HepG2 (cell line): Measurements from ENCODE around the gene PTPN18. TPM values are rescaled to one million over a fixed set of nuclear protein-coding genes. Genes with fewer than 3 reads are reported as not detected.

ENCODE experiments used
- ATF4 ChIP-seq, 2 experiments: fragments of 450-650 bp in 1 of 2; sonication (generic) in 1 of 2; formaldehyde crosslinking; IDR thresholded peaks; 2 replicates each; pipeline versions ENCODE4 v1.5.0 to v1.8.0; 2020 to 2022; ENCODE audit warnings: mild to moderate bottlenecking in 1 of 2, missing genetic modification reagents in 1 of 2
- ATM ChIP-seq: fragments of 450-650 bp; IDR thresholded peaks from 2 replicates; pipeline ENCODE4 v1.7.1; 2017; ENCODE audit warnings: mild to moderate bottlenecking, borderline replicate concordance
- ETV5 ChIP-seq: IDR thresholded peaks from 2 replicates; pipeline ENCODE4 v1.6.1; 2018; ENCODE audit warnings: missing biosample characterization, missing genetic modification reagents, inconsistent platforms, borderline replicate concordance
- ETV6 ChIP-seq: sonication (generic); formaldehyde crosslinking; conservative IDR thresholded peaks from 2 replicates; pipeline ENCODE4 v1.4.0; 2020; ENCODE audit warnings: missing genetic modification reagents
- KDM5B ChIP-seq: sonication (generic); formaldehyde crosslinking; IDR thresholded peaks from 2 replicates; pipeline ENCODE4 v1.4.0; 2020; ENCODE audit warnings: missing genetic modification reagents, mild to moderate bottlenecking, borderline replicate concordance
- MEIS1 ChIP-seq: sonication (generic); formaldehyde crosslinking; IDR thresholded peaks from 2 replicates; pipeline ENCODE4 v1.9.0; 2021; ENCODE audit warnings: mild to moderate bottlenecking, missing genetic modification reagents, moderate library complexity, borderline replicate concordance
- NCOA2 ChIP-seq: sonication (generic); formaldehyde crosslinking; IDR thresholded peaks from 2 replicates; pipeline ENCODE4 v1.8.0; 2022; ENCODE audit warnings: inconsistent platforms
- PPARG ChIP-seq: conservative IDR thresholded peaks from 2 replicates; pipeline ENCODE4 v1.6.1; 2016; ENCODE audit warnings: missing biosample characterization, missing genetic modification reagents
- SMAD3 ChIP-seq: sonication (generic); formaldehyde crosslinking; IDR thresholded peaks from 2 replicates; pipeline ENCODE4 v1.4.0; 2020; ENCODE audit warnings: missing genetic modification reagents
- SP140L ChIP-seq: sonication (generic); formaldehyde crosslinking; IDR thresholded peaks from 2 replicates; pipeline ENCODE4 v1.4.0; 2020; ENCODE audit warnings: missing genetic modification reagents, borderline replicate concordance
- ZBTB39 ChIP-seq: sonication (generic); formaldehyde crosslinking; IDR thresholded peaks from 2 replicates; pipeline ENCODE4 v1.5.0; 2020; ENCODE audit warnings: missing genetic modification reagents
- ZBTB40 ChIP-seq, 2 experiments: fragments of 450-650 bp in 1 of 2; sonication (generic) in 1 of 2; formaldehyde crosslinking in 1 of 2; IDR thresholded peaks; 2 replicates each; pipeline versions ENCODE4 v1.6.1 to v1.8.0; 2016 to 2022; ENCODE audit warnings: antibody characterized with exemption in 1 of 2, mild to moderate bottlenecking in 1 of 2, missing genetic modification reagents in 1 of 2
- ZFP37 ChIP-seq: sonication (generic); formaldehyde crosslinking; IDR thresholded peaks from 2 replicates; pipeline ENCODE4 v1.4.0; 2020; ENCODE audit warnings: missing genetic modification reagents, borderline replicate concordance
- ZNF18 ChIP-seq: sonication (generic); formaldehyde crosslinking; IDR thresholded peaks from 2 replicates; pipeline ENCODE4 v1.8.0; 2022; ENCODE audit warnings: mild to moderate bottlenecking, missing genetic modification reagents; ENCODE audit not compliant: insufficient replicate concordance
- ZNF550 ChIP-seq: sonication (generic); formaldehyde crosslinking; IDR thresholded peaks from 2 replicates; pipeline ENCODE4 v1.4.0; 2020; ENCODE audit warnings: mild to moderate bottlenecking, missing genetic modification reagents, borderline replicate concordance
- polyA plus RNA-seq, 8 experiments: library from polyadenylated mRNA; depleted of rRNA in 3 of 8; stranded (reverse) in 7 of 8; unstranded in 1 of 8; fragments of >200 nt; fragmentation: Illumina TruSeq in 4 of 8; extraction: Trizol in 4 of 8; gene quantifications; 2 replicates each; pipeline versions ENCODE4 v1.2.1 to v1.2.3, GENCODE V29; 2011 to 2016; ENCODE audit warnings: low read depth in 4 of 8, missing spikeins in 1 of 8, mixed read lengths in 1 of 8; ENCODE audit not compliant: insufficient read depth in 1 of 8
- total RNA-seq, 5 experiments: library from RNA; depleted of rRNA; stranded (reverse); fragments of >200 nt; fragmentation: Illumina TruSeq; extraction: Trizol; gene quantifications; 2 replicates each; pipeline ENCODE4 v1.2.3, GENCODE V29; 2016; ENCODE audit warnings: low read depth in 1 of 5

Gene PTPN18
- total and polyA plus RNA-seq, 2 of the 13 experiments (the other 11 are each of a cell fraction or from before 2014, with no cell fraction given) = 14.8 to 39.6 TPM

GRCh38 chr2:130342020-130342532, 13.8 kb upstream of the PTPN18 start (continued):
- TF ChIP-seq ZBTB40 (IDR thresholded peaks at IDR 0.05) (no peak), ZBTB40 (CRISPR knock-in tag; IDR thresholded peaks at IDR 0.05) (no peak), MEIS1 (CRISPR knock-in tag) (no peak), KDM5B (CRISPR knock-in tag) (no peak), ZBTB39 (CRISPR knock-in tag) (0 out of 2 replicates have a peak, but pooled peaks have one; percentile 26), ZNF550 (0 out of 2 replicates have a peak, but pooled peaks have one; percentile 54), NCOA2 (CRISPR knock-in tag) (no peak), ZFP37 (CRISPR knock-in tag) (no peak; the same call in 1 of the 2 replicates), SP140L (CRISPR knock-in tag) (0 out of 2 replicates have a peak, but pooled peaks have one; percentile 37), PPARG (CRISPR knock-in tag) (no peak; the same call in 1 of the 2 replicates), ZNF18 (CRISPR knock-in tag) (no peak), SMAD3 (CRISPR knock-in tag) (0 out of 2 replicates have a peak, but pooled peaks have one; percentile 18), ATM (no peak), ETV6 (CRISPR knock-in tag) (no peak), ATF4 (CRISPR knock-in tag; IDR thresholded peaks at IDR 0.05) (peak in 1 of 2 experiments; percentile 15; a peak in 1 of 4 replicates), ETV5 (peak; percentile 34; the same call in 1 of the 2 replicates)
